Astrocyte of the cerebellum (primary cell): ENCODE data around the gene USP8.
"Not testable (repeated sequence)": the region's sequence is repeated elsewhere in the genome, so short reads cannot be mapped to it uniquely, and the experiment has no call there.

ENCODE experiments used
- DNase-seq: peaks from one replicate; pipeline ENCODE4 v3.0.0-alpha.2; 2011; ENCODE audit warnings: low read depth
- H3K4me3 ChIP-seq: 2 replicates; pipeline ENCODE4 v1.5.1; 2011; ENCODE audit warnings: mild to moderate bottlenecking, low read depth, low read length, moderate library complexity
- in situ Hi-C: cut with HindIII; loops from 2 replicates; pipeline ENCODE4 v1.10.0; 2017; ENCODE audit warnings: low sequenced_read_pairs
- TF ChIP-seq, protein P1 (sequence below): IDR thresholded peaks from 2 replicates; pipeline ENCODE4 v1.5.1; 2012; ENCODE audit warnings: low read length, low read depth, moderate library complexity, mild to moderate bottlenecking; ENCODE audit errors: missing control alignments

Gene USP8

DNA sequence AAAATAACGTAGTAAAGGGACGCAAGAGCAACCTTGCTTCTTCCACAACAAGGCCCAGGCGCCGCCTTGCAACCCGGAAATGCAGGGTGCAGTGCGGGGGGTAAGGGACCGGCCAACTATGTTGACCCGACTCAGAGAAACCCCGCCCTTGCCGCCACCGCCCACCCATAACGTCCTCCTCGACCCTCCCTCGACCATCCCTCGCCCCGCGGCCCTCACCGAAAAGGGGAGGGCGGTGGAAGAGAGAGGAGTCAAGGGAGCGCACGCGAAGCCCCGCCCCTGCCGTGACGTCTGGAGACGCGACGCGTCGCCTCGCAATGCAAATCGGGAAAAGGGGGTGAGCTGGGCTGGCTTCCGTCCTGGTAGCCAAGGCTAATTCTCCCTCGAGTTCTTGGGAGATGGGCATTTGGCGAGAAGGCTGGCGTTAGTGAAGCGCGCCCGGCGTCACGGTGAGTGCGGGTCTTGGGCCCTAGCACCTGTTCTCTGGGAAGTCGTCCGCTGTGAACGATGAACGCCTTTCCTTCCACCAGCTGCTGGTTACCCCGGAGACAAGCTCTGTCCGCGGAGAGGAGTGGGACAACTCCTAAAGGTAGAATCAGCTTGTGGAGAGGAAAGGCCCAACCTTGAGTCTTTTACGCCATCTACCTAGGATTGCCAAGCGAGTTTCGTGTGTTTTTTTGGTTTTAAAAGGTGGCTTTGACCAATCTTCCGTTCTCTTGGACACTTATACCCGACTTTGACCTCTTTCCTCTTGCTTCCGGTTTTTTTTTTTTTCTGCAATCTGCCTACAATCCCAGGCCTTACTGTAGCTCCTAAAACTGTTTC, at the start of gene USP8:
USP8 (plus strand) TSS at position 340 of the 825 bp plus-strand sequence. CDS start 14,669 bp downstream, outside the sequence.
- DNase-seq, result peak; percentile 91
- H3K4me3 ChIP-seq, result peak within 1 kb of the TSS; percentile 99
- TF ChIP-seq, protein P1, sequence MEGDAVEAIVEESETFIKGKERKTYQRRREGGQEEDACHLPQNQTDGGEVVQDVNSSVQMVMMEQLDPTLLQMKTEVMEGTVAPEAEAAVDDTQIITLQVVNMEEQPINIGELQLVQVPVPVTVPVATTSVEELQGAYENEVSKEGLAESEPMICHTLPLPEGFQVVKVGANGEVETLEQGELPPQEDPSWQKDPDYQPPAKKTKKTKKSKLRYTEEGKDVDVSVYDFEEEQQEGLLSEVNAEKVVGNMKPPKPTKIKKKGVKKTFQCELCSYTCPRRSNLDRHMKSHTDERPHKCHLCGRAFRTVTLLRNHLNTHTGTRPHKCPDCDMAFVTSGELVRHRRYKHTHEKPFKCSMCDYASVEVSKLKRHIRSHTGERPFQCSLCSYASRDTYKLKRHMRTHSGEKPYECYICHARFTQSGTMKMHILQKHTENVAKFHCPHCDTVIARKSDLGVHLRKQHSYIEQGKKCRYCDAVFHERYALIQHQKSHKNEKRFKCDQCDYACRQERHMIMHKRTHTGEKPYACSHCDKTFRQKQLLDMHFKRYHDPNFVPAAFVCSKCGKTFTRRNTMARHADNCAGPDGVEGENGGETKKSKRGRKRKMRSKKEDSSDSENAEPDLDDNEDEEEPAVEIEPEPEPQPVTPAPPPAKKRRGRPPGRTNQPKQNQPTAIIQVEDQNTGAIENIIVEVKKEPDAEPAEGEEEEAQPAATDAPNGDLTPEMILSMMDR, result no peak
- in situ Hi-C loops, result no loop called here

DNA sequence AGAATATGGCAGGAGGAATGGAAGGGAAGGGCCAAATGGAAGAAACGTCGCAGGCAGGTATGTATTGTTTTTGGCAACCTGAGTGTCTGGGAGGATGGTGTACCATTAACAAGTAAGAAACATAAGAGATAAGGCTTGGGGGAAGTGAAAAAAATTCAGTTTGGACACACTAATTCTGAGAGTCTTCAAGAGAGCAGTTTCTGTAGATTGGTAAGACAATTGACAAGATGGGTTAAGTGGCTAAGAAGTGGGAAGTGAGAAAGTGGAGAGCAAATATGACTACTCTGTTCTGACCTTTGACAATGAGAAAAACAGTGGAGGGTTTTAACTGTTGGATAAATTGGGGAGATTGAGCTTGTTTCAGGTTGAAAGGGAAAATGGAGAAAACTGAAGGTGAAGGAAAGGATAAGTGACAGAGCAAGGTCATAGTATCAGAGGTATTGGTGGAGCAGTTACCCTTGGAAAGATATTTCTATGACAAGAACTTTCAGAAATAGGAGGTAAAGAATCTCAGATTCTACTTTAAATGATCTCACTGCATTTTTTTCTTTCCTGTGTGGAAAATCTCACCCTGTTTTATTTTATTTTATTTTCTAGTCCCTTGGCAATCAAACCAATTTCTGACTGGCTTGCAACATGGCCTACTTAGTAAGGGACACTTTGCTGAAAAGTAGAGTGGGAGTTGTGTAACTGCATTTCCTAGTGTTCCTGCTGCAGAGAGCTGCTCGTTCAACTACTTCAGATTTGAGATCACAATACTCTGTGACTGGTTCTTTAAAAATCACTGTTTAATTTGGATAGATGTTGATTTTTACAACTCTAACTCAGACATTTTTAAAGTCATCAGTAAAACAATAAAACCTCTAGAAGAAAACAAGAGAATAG, 46.1 kb upstream of the USP8 start:
- in situ Hi-C loops, result no loop called here
- TF ChIP-seq, protein P1, result no peak
- H3K4me3 ChIP-seq, result no peak overlapping the region
- no peak for DNase-seq

DNA sequence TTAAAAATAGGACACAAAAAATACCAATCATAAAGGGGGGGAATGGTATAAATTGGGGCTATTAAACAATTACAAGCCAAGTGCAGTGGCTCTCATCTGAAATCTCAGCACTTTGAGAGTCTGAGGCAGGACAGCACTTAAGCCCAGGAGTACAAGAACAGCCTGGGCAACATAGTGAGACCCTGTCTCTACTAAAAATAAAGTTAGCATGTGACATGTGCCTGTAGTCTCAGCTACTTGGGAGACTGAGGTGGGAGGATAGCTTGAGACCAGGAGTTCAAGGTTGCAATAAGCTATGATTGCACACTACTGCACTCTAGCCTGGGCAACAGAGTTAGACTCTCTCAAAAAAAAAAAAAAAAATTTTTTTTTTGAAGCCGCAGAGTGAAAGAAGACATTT, 45.4 kb upstream of the USP8 start:
- no peak overlapping the region for H3K4me3 ChIP-seq
- TF ChIP-seq, protein P1, result no peak
- DNase-seq, result no peak
- in situ Hi-C loops, result no loop called here

DNA sequence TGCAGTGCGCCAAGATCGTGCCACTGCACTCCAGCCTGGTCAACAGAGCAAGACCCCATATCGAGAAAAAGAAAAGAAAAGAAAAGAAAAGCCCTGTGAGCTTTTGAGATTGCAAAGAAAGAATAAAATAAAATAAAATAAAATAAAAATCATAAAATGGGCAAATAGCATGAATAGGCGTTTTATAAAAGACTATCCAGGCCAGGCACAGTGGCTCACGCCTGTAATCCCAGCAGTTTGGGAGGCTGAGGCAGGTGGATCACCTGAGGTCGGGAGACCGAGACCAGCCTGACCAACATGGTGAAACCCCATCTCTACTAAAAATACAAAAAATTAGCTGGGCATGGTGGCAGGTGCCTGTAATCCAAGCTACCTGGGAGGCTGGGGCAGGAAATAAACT, 44.8 kb upstream of the USP8 start:
- H3K4me3 ChIP-seq, in situ Hi-C loops, DNase-seq: not testable (repeated sequence)

DNA sequence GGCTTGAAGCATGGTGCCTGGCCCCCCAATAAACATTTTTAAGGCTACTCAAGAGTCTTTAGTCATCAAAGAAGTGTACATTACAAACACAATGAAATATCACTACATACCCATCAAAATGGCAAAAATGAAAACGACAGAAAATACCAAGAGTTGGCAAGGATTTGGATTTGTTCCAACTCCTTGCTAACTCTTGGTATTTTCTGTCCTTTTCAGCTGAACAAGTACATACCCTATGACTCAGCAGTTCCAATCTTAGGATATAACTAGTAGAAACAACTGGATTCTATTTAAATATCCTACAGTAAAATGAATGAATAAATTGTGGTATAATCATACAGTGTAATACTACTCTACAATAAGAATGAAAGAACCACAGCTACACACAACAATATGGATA, 44.1 kb upstream of the USP8 start:
- in situ Hi-C loops, result no loop called here
- no peak overlapping the region for H3K4me3 ChIP-seq
- TF ChIP-seq, protein P1, result no peak
- DNase-seq, result no peak

DNA sequence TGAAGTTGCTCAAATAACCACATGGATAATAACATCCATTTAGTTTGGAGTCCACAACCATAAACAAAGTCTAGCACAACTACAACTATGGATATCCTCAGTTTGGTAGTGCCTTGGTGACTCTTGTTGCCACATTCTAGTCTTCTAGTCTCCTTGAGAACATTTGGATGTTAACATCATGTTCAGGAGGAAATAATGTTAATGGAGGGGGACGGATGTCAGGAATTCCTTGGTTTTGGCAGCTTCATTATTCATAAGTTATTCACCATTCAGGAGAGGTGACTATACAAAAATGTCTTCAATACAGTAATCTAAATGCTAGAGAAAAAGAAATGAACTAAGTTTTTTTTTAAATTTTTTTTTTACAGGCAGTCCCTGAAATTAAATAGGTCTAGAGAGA, 42.8 kb upstream of the USP8 start:
- DNase-seq, result no peak
- H3K4me3 ChIP-seq, result no peak overlapping the region
- TF ChIP-seq, protein P1, result no peak
- in situ Hi-C loops, result no loop called here

DNA sequence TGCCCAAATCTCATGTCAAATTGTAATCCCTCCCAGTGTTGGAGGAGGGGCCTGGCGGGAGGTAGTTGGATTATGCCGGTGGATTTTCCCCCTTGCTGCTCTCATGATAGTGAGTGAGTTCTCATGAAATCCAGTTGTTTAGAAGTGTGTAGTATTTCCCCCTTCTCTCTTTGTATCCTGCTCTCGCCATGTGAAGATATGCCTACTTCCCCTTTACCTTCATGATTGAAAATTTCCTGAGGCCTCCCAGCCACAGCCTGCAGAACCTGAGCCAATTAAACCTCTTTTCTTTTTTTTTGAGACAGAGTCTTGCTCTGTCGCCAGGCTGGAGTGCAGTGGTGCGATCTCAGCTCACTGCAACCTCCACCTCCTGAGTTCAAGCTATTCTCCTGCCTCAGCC, 41.8 kb upstream of the USP8 start:
- in situ Hi-C loops, DNase-seq, H3K4me3 ChIP-seq: not testable (repeated sequence)
